NT2/D1 (cell line): ENCODE data around the gene ADGRA3.

Source experiments
- DNase-seq: peaks from one replicate; pipeline ENCODE4 v3.0.0-alpha.2; 2011; ENCODE audit warnings: low read depth, low spot score
- H3K27me3 ChIP-seq: 2 replicates; pipeline ENCODE4 v1.6.0; 2011; ENCODE audit warnings: mild to moderate bottlenecking; ENCODE audit not compliant: insufficient read length, insufficient read depth
- H3K36me3 ChIP-seq: 2 replicates; pipeline ENCODE4 v1.6.1; 2011; ENCODE audit warnings: mild to moderate bottlenecking, low read length, mixed read lengths; ENCODE audit not compliant: insufficient read depth, insufficient read length
- H3K4me1 ChIP-seq: 2 replicates; pipeline ENCODE4 v1.5.1; 2011; ENCODE audit not compliant: insufficient read depth, insufficient read length
- H3K4me3 ChIP-seq: 2 replicates; pipeline ENCODE4 v1.5.1; 2011; ENCODE audit warnings: low read depth; ENCODE audit not compliant: insufficient read length
- H3K9ac ChIP-seq: 2 replicates; pipeline ENCODE4 v1.6.0; 2011; ENCODE audit warnings: low read depth; ENCODE audit not compliant: insufficient read length
- H3K9me3 ChIP-seq: 2 replicates; pipeline ENCODE4 v1.5.1; 2011; ENCODE audit warnings: mild to moderate bottlenecking, low read length; ENCODE audit not compliant: insufficient read depth
- SUZ12 ChIP-seq: IDR thresholded peaks from 2 replicates; pipeline ENCODE4 v1.6.1; 2011; ENCODE audit not compliant: insufficient read length, insufficient read depth; ENCODE audit errors: extremely low read depth
- YY1 ChIP-seq: IDR thresholded peaks from 2 replicates; pipeline ENCODE4 v1.6.1; 2011; ENCODE audit not compliant: insufficient read length, insufficient read depth
- ZNF274 ChIP-seq: IDR thresholded peaks from 2 replicates; pipeline ENCODE4 v1.6.1; 2011; ENCODE audit warnings: mild to moderate bottlenecking, low read depth, low read length

Gene ADGRA3

DNA sequence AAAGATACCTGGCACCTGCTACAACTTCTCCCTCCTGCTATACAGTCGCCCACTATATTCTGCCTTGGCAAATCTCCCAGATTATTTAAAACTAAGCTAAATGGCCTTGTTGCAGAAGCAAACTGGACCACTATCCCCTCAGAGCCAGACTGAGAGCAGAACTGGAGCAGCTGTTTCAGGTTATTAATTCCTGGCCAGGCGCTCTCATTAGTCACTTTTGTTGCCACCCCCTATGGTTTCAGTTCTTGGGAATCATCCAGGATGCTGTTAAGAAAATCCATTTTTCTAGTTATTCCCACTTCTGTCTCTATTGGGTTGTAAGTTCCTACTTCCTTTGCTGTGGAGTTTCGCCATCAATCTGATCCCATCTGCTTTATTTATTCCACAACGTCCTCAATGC is 30.1 kb downstream of the ADGRA3 start:
- no peaks in the 10 kb centered on the region for H3K27me3 ChIP-seq
- no peaks in the 10 kb centered on the region for H3K4me1 ChIP-seq
- DNase-seq: no peak
- TF ChIP-seq ZNF274 (no peak), SUZ12 (no peak), YY1 (no peak)
- no peak overlapping the region for H3K9ac ChIP-seq
- H3K9me3 ChIP-seq: no peaks in the 10 kb centered on the region
- no peaks in the 10 kb centered on the region for H3K36me3 ChIP-seq
- H3K4me3 ChIP-seq: no peak overlapping the region

DNA sequence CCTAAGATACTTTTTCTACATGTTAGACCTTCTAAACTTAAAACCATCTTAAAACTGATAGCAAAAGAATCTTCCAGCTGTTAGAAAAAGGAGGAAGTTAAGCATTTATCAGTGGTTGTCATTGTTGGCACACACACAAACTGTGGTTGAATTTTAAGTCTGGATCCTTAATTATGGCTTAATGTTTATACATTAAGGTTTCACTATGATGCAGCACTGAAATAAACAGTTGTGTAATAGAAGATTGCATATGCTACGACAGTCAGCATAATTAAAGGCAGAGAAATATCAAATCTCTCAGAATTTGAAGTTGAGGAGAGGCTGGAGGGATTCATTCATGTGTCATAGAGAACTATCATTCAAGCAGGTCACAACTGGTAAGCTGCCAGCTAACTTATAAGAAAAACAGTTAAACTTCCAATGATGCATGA is 32.3 kb downstream of the ADGRA3 start:
- H3K4me1 ChIP-seq: no peaks in the 10 kb centered on the region
- H3K4me3 ChIP-seq: no peak overlapping the region
- H3K36me3 ChIP-seq: no peaks in the 10 kb centered on the region
- DNase-seq: no peak
- no peaks in the 10 kb centered on the region for H3K9me3 ChIP-seq
- H3K27me3 ChIP-seq: no peaks in the 10 kb centered on the region
- TF ChIP-seq YY1: no peak
- TF ChIP-seq SUZ12: no peak
- no peak overlapping the region for H3K9ac ChIP-seq

DNA sequence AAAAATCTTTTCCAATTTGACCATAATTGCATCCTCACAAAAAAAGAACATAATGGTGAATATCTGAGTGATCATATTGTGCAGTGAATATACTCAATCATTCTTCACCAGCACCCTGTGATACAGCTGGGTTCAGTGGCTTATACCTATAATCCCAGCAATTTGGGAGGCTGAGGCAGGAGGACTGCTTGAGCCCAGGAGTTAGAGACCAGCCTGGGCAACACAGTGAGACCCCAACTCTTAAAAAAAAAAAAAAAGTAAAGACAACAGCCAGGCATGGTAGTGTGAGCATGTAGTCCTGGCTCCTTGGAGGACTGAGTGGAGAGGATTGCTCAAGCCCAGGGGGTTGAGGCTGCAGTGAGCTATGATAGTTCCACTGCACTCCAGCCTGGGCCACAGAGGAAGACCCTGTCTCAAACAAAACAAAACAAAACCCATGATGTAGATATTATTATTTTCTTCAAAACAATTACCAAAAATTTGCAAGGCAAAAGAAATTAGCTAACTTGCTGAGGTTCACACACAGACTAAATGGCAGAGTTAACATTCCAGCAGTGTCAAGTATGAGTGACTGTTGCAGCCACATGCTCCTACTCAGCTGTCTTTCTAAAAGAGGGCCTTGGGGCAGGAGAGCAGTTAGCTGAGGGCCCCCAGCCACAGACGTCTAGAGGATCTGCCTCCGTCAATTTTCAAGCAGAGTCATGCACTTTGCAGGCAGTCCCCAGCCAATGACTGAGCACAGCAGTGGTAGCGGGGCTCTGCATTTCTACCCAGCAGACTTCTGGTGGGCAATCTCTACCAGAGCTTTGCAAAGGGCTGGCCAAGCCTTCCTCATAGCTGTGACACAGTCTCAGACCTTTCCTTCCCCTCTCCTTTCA is 33.4 kb downstream of the ADGRA3 start:
- H3K4me3 ChIP-seq: no peak overlapping the region
- H3K36me3 ChIP-seq: no peaks in the 10 kb centered on the region
- H3K27me3 ChIP-seq: no peaks in the 10 kb centered on the region
- H3K9ac ChIP-seq: no peak overlapping the region
- DNase-seq: no peak
- H3K9me3 ChIP-seq: no peaks in the 10 kb centered on the region
- TF ChIP-seq ZNF274 (no peak), SUZ12 (no peak), YY1 (no peak)
- no peaks in the 10 kb centered on the region for H3K4me1 ChIP-seq

DNA sequence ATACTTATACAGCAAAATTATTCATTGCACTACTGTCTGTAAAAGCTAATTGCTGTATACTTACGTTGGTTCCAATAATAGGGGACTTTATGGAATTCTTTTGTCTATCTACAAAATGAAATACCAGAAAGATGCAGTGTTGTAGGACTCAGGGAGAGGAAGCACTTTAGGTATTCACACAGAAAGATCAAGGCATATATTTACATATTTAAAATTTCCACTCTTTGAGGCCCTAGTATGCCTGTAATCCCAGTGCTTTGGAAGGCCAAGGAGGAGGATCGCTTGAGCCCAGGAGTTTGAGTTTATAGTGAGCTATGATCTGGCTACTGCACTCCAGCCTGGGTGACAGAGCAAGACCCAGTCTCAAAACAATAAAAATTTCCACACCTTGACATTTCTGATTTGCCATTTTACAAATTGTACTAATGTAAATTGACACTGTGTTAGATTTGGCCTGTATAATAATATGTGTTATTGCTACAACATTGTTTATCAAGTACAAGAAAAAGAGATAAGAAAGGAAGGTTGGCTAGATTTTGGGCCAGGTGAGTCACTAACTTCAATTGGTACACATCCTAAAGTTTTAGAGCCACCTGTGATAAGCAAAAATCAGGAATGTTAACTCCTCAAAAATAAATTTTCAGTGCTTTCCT is 35.1 kb downstream of the ADGRA3 start:
- DNase-seq: no peak
- no peaks in the 10 kb centered on the region for H3K36me3 ChIP-seq
- H3K27me3 ChIP-seq: no peaks in the 10 kb centered on the region
- no peak overlapping the region for H3K4me3 ChIP-seq
- TF ChIP-seq SUZ12: no peak
- TF ChIP-seq YY1: no peak
- TF ChIP-seq ZNF274: no peak
- H3K9me3 ChIP-seq: no peaks in the 10 kb centered on the region
- H3K4me1 ChIP-seq: no peaks in the 10 kb centered on the region
- no peak overlapping the region for H3K9ac ChIP-seq

DNA sequence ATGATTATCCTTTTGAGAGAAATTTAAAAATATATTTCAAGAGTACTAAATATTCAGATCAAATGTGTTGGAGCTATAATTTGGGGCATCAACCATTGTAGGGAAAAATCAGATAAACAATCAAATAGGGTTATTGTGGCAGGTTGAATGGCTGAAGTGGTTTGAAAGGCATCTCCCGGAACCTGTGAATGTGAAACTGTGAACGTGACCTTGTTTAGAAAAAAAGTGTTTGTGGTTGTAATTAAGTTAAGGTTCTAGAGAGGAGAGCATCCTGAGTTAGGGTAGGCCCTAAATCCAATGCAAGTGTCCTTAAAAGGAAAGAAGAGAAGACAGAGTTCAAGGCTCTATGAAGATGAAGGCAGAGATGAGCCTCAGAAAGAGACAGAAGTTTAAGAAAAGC is 37.4 kb downstream of the ADGRA3 start:
- no peaks in the 10 kb centered on the region for H3K36me3 ChIP-seq
- H3K4me1 ChIP-seq: no peaks in the 10 kb centered on the region
- H3K9me3 ChIP-seq: no peaks in the 10 kb centered on the region
- no peak overlapping the region for H3K9ac ChIP-seq
- no peak overlapping the region for H3K4me3 ChIP-seq
- H3K27me3 ChIP-seq: no peaks in the 10 kb centered on the region
- DNase-seq: no peak
- TF ChIP-seq ZNF274: no peak
- no peak for TF ChIP-seq YY1
- TF ChIP-seq SUZ12: no peak

DNA sequence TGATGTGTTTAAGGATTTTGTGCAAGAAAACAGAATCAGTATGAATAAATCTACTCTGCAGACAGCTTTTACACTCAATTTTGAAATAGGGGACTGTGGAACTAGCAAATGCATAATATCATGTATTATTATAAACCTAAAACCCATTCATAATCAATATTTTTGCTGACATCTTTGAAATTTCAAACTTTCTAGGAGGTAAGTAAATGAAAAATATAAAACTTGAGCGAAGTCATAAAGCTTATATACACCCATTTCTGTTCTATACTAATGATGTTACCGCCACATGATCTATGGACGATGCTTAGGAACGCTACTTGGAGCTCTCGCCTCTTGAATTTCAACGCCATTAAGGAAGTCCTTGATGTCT is 38.1 kb downstream of the ADGRA3 start:
- H3K4me1 ChIP-seq: no peaks in the 10 kb centered on the region
- no peaks in the 10 kb centered on the region for H3K9me3 ChIP-seq
- TF ChIP-seq YY1 (no peak), ZNF274 (no peak), SUZ12 (no peak)
- peaks cover under 1% of the 10 kb centered on the region for H3K36me3 ChIP-seq
- DNase-seq: no peak
- no peaks in the 10 kb centered on the region for H3K27me3 ChIP-seq
- no peak overlapping the region for H3K9ac ChIP-seq
- H3K4me3 ChIP-seq: no peak overlapping the region

DNA sequence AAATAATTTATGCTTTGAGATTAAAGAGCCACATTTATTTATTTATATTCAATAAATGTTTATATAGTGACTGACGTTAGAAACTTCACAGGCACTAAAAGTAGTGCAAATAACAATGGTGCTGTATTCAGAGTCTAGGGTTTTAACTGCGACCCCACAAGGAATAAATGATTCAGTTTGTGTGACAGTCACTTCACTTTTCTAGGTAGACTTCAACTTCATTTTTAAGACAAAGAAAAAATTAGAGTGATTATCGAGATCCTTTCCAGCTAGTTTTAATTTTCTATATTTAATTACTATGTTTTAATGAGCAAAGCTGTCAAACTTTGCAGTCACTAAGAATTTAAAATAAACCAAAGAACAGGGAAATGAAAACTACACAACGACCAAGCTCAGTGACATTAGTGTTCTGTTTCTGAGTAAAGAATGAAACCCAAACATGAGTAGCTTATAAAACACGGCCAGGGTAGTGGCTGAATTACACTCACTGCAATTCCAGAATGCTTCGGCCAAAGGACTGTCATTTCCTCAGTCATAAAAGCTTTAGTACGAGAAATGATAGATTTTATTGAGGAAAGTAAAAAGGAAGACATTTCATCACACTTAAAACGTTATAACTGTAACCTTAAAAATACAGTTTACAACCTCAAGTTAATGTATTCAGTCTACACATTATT is 38.6 kb downstream of the ADGRA3 start:
- DNase-seq: no peak
- TF ChIP-seq SUZ12: no peak
- TF ChIP-seq ZNF274: no peak
- no peak for TF ChIP-seq YY1

More for the DNA sequence above, 38.6 kb downstream of the ADGRA3 start:
- Histone ChIP-seq H3K36me3 (peaks cover 3% of the 10 kb centered on the region), H3K27me3 (no peaks in the 10 kb centered on the region), H3K4me3 (no peak overlapping the region), H3K9me3 (no peaks in the 10 kb centered on the region), H3K9ac (no peak overlapping the region), H3K4me1 (no peaks in the 10 kb centered on the region)
